ENCODE data around the gene SMURF2.

DNA sequence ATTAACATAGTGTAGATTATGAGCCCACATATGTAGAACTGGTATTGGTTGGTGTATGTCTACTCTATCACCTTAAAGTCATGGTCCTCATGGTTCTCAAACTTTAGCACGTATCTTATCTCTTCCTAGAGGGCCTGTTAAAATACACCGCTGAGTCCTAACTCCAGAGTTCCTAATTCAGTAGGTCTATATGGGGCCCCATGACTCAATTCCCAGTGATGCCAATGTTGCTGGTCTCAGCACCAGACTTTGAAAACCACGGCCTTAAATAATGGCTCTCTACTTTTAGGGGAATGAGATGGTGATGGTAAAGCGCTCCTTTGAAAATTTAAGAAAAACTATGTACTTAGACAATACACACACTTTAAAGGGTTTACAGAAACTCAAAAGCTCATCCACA is 36.6 kb downstream of the SMURF2 start:
- TF ChIP-seq, protein P1, sequence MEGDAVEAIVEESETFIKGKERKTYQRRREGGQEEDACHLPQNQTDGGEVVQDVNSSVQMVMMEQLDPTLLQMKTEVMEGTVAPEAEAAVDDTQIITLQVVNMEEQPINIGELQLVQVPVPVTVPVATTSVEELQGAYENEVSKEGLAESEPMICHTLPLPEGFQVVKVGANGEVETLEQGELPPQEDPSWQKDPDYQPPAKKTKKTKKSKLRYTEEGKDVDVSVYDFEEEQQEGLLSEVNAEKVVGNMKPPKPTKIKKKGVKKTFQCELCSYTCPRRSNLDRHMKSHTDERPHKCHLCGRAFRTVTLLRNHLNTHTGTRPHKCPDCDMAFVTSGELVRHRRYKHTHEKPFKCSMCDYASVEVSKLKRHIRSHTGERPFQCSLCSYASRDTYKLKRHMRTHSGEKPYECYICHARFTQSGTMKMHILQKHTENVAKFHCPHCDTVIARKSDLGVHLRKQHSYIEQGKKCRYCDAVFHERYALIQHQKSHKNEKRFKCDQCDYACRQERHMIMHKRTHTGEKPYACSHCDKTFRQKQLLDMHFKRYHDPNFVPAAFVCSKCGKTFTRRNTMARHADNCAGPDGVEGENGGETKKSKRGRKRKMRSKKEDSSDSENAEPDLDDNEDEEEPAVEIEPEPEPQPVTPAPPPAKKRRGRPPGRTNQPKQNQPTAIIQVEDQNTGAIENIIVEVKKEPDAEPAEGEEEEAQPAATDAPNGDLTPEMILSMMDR (conservative IDR thresholded peaks at IDR 0.05): no peak
- TF ChIP-seq ZFX (IDR thresholded peaks at IDR 0.05): no peak

Data from C4-2B (cell line).